Hindlimb muscle (tissue), 1 donor: Measurements from ENCODE around the gene GPR158. TPM values are rescaled to one million over a fixed set of nuclear protein-coding genes. Genes with fewer than 3 reads are reported as not detected.

Source experiments
- DNase-seq: peaks from one replicate; pipeline ENCODE4 v3.0.0-alpha.2; 2013
- polyA plus RNA-seq: library from polyadenylated mRNA; unstranded; fragments of 120-200 nt; gene quantifications from one replicate; pipeline ENCODE4 v1.2.1, GENCODE V29; 2013; ENCODE audit not compliant: insufficient read length

GPR158 gene
- polyA plus RNA-seq, 1 donor = not detected

DNA sequence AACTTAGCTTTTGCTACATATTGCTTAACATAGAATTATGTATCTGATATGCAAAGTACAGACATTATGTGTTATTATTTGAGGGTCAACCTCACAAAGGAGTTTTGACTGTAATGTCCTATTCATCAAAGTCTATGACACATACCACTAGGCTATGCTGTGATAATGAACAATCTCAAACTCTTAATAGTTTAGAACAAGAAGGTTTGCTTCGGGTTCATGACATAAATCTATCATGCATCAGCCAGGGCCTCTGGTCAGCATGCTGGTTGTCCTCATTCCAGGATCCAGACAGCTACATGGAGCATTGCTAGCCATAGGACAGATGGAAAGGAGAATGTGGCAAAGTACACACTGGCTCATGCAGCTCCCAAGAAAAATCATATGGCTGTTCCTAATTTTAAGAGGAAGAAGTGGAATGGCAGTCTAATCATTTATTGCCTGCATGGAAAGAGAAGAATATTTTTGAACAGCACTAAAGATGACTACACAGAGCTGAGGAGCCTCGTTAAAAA is 332.1 kb downstream of the GPR158 start:
- no peak for DNase-seq

DNA sequence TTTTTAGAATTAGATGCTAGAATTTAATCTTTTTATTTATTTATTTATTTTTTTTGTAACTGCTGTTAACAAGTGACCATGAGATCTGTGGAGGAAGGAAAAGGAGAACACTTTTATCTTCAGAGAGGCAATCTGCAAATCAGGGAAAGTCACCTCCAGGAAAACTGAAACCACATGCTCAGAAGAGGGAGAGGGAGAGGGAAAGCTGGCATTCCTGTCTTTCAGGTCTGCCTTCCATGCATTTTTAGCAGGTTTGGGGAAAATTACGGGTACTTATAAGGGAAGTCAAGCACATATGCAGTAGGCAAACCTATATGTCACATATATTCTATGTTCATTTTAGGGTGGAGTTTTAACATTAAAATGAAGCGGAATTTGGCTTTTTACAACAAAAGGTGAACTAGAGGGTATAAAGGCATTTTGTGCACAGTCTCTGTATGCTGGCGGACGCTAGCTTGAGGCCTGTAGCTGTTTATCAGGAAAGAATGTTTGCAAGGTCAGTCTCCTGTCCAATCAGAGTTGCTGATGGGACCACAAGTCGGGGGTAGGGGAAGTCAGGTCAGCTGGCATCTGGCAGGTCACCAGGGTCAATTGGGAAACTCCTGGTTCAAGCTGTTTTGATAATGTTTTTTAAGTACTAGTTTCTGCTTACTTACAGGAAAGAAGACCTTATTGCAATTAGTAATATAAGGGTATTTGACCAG is 333.5 kb downstream of the GPR158 start:
- no peak for DNase-seq

DNA sequence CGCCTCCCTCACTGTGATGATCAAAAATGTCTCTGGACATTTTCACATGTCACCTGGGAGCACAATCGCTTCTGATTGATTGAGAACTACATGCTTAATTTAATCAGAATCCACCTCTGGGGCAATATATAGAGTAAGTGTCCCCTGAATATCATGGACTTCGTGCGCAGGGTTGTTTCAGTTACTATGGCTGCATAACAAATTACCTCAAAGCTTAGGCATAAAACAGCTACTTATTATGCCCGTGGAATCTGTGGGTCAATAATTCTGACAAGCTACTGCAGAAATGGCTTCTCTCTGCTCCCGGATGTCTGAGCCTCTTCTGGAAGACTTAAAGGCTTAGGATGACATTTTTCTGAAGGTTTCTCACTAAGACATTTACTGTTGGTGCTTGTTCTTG is 334.4 kb downstream of the GPR158 start:
- DNase-seq = no peak

DNA sequence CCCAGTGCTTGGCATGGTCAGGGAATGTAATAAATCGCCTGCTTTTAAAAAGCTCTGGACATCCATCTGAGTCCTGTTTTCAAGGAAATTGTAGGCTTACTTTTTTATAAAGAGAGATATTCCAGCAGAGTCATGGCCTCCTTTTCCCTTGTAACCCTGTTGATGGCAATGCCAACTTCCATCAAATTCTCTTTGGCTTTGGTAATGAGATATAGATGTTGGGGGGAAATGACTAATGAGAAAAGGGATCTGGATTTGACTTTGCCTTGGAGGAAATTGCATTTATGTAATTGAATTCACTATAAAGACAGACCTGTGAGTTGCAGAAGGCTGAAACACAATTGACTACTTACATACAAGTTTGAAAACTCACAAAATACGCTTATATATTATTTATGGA is 347.5 kb downstream of the GPR158 start:
- no peak for DNase-seq

DNA sequence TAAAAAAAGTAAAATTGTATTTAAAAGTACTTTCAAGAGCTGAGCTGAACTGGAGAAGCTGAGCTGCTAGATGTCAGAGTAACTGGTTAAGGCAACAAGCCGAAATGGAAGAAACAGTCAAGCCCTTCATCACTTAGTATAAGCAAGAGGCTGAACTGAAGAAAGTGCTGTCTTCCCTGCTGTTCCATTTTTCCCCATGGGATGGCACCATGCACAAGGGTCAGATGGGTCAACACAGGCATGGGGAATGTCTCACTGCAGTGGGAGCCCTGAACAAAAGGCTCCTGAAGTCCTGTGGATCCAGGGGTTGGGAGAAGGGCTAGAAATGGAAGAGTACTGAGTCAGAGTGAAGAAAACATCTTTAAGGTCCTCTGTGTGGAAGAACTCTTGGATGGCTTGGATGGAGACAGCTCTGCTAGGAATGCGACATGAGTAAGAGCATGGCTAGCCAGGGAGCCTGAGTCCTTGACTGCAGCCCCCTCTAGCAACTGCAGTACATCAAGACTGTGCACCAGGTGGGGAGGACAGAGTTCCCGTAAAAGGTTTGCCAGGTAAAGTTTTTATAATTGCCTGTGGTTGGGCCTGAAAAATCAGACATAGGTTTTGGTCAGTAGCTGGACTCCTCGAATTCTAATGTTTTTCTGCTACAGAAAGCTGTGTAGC is 348.3 kb downstream of the GPR158 start:
- no peak for DNase-seq

DNA sequence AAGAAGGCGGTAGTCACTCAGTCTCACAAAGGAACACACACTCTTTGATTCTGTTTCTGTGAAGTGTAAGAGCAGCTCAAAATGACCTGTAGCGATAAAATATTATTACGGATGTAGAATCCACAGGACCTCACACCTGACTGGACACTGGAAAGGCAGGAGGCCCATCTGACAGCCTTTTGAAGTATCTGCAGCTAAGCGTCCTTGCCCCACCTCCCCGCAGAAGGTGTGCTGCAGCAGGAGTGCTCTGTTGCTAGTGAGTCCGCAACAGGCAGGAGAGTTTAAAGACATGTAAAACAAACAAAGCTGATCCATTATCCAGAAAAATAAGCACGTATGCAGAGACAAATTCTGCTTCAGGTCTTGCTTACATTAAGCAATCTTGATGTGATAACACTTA is 355.5 kb downstream of the GPR158 start:
- DNase-seq = no peak

DNA sequence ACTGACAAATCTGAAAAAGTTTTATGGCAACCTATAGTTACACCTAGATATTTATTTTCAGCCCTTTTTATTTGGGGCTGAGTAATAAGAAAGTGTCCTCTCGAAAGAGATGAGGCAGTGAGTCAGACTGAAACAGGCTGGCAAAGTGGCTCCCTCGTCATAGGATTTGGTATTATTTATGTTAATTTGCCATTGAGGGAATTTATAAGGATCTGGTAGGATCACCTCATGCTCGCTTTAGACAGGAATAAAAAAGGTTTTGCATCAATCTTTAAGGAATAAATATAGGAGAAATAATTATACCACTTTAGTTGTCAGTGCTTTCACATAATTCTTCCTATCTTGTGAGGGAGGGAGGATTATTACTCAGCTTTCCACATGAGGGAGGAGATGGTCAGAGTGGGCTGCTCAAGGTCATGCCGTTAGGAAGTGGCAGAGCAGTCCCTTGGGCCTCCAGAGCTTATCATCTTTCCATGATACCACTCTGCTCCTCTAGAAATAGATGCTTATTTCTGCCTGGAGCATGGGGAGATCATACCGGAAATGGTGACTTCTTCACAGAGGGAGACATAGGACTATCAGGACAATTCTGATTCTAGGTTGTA is 356.8 kb downstream of the GPR158 start:
- DNase-seq = no peak

DNA sequence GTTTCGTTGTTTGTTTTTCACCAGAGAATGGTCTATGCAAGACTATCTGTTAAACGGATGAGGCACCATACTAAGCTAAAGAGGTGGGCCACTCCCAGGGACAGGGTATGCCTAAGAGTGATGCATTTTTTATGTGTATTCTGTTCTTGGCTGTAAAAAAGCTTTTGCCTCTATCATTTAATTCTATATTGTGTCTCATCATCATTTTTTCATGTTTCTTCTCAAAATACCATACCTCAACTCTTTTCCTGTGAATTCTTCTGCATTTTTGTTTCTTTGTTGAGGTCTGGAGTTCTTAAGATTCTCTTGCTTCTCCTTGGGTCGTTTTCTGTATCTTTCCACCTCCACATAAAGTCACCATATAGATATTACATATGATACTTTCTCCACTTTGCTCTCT is 357.4 kb downstream of the GPR158 start:
- no peak for DNase-seq

DNA sequence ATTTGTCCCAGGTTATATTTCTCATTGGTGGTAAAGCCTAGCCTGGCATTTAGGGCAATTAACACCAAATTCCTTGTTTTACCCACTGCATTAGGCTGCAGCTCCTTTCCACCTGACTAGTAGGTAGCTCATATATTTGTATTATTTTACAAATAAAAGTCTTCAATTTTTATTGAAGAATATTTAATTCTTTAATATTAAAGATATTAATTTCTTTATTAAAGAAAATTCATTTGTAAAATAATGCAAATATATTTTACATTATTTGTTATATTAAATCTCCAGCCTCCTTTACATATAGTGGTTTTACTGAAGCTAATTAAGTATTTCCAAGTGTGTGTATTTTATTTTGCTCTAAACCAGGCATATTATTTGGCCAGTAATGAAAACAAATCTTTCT is 361.2 kb downstream of the GPR158 start:
- DNase-seq = no peak

DNA sequence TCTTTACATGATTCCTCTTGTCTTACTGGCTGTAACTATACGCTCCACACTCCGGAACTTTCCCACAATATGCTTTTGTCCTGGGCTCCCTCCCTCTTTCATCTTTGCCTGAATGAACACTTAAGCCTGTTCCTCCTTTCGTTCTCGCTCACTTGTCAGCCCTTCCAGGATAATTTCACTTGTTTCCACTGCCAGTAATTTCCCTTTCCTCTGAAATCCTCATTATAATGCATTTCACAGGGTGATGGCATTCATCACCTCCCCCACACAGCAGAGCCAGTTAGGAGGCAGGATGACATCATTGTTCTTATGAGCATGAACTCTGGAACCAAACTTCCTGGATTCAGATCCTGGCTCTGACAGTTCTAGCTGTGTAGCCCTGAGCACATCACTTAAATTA is 372.6 kb downstream of the GPR158 start:
- peak; percentile 28 for DNase-seq

DNA sequence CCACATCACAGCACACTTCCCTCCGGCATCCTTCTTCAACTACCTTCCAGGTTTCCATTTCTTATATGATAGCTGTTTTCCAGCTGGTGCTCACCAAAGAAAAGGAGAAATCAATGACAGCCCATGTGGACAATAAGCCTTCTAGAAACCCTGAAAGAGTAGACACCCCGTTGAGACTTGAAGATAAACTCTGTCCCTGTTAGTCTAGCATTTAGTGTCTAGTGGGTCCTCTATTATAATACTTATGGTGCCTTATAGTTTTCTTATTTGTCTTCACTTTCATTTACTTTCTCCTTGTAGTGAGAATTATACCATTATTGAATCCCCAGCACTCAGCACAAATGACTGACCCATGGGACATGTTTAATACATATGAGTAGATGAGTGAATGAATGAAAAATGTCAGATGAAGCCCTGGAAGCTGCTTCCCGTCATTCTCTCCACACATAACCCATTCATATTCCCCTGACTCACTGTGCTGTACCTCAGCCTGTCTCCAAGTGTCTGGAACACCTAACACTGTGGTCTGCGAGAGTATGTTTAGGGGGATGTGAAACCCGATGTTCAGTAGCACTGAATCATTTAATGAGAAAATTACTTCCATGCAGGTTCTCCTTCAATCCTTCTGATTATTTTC is 377.6 kb downstream of the GPR158 start:
- DNase-seq = no peak

DNA sequence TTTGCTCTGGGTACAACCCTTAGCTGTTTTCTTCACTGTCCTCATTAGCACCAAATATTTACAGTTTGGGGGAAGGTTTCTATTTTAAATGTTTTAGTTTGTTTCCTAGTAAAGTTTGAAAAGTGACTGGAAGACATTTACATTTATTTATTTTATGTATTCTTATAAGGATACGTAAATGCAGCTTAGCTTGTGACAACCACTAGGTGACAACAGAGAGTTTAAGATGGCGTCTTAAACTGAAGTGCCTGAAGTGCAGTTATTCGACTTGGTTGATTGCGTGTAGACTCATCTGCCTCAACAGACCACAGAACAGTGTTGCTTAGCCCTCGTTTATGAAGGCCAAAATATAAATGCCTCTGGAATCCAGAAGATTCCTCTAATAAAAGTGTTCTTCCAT is 381.1 kb downstream of the GPR158 start:
- no peak for DNase-seq

DNA sequence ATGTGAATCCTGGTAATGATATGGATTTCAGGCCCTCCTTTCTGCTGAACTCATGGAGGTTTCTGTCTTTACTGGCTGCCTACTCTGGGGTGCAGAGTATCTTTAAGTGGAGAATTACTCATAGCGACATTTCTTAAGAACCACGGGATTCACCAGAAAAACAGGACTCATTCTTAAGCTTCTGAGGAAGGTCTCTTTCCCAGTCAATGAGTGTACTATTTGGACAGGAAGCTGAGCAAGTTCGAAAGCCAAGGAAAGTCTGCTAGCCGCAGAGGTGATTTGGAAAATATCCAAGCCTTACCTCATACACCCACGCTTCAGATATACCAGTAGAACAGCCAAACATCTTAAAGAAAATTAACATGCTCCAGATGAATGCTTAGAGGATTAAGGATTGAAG is 381.7 kb downstream of the GPR158 start:
- DNase-seq = no peak

DNA sequence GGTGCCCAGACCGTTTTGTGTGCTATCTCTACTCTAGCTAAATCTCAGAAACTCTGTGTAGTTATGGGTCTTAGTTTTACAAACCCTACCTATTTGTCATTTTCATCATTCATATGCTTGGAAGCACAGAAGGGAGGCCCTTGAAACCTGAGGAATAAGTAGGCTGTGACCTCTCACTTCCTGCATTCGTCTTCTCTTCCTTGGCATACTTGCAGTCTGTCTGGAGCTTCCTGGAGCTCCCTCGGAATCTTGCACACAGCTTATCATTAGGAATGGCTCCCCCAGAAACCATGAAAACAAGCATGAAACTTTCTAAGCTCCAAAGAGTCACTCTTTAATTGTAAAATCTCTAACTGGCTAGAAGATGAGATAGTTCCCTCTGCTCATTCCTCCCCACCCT is 382.3 kb downstream of the GPR158 start:
- DNase-seq = no peak

DNA sequence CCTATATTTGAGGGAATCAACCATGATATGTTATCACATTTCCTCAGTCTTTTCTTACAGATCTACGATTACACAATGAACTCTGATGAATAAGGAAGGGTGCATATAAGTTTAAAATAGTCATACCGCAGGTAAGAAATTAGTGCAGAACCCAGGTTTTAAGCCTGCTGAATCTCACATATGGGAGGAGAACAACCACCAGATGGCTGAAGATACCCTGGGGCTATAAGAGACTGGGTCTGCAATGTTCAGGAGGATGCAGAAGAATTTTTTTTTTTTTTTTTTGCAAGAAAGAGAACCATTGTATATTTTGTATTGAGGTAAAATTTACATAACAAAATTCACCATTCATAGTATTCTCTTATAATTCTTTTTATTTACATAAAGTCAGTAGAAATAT is 387.0 kb downstream of the GPR158 start:
- no peak for DNase-seq

DNA sequence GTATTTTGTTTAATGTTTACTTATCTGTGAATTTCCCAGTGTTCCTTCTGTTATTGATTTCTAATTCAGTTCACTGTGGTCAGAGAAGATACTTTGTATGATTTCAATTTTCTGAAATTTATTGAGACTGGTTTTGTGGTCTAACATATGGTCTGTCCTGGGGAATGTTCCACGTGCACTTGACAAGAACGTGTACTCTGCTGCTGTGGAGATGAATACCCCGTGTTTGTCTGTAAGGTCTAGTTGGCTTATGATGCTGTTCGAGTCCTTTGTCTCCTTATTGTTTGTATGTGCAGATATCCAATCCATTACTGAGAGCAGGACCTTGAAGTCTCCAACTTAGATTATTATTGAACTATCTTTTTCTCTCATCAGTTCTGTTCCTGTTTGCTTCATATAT is 387.7 kb downstream of the GPR158 start:
- DNase-seq = no peak

DNA sequence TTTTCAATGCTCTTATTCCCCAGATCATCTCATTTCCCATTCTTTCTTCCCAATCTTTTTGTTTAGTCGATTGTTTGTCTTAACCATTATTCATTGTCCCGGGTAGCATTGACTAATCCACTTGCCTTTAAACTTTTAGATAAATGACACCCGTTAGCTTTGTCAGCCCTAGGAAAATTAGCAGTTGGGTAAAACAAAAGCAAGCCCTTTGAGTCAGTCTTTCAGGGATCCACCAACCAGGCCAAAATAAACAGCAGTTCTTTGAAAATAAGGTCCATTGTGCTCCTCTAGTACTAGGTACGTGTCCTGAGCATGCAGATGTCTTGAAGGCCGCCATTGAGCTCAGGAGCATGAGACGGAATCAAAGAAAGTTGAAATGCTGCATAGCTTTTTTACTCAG is 389.6 kb downstream of the GPR158 start:
- no peak for DNase-seq

DNA sequence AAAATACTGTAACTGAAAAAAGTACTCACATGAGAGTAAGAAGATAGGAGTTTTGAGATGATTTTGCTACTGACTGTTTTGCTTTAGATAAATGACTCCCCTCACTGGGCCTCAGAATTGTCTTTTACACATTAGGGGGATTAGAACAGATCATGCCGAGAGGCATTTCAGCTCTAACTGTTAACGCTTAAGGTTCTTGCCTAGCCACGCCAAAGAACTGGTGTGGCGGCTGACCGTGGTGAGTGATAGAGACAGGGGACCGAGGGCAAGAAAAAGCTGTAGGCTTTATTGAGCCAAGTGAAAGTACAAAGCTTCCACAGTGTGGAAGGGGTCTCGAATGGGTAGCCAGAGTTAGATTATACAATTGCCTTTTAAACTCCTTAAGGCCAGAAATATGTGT is 390.8 kb downstream of the GPR158 start:
- DNase-seq = no peak

DNA sequence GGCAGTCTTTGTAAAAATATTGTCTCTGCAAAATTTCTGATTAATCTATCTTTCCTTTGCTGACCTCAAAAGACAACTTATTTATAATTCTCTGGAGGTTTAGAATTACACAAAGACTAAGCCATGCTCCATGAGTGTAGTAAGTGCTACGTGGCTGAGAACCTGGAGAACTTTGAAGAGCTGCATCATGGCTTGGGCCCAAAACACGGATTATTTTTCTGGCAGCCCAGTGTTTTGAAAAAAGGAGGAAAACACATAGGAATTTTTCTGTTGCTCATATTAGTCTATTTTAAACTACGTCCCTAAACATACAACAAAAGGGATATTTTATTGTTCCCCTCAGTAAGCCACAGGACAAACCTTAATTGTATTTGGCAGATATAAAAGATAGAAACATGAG is 398.5 kb downstream of the GPR158 start:
- peak; percentile 19 for DNase-seq

DNA sequence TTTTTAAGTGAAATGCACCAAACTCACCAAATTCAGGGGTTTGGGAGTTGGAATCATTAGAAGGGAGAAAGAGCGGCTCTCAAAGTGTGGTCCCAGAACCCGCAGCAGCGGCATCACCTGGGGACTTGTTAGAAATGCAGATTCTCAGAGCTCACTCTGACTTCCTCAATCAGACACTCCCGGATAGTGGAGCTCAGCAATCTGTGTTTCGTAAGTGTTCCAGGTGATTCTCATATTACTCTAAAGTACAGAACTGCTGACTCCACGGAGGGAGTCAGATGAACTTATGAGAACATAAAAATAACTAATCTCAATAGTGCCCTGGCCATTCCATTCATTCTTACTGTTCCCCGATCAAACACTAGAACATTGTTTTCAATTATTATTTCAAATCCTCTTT is 400.5 kb downstream of the GPR158 start:
- DNase-seq = no peak

DNA sequence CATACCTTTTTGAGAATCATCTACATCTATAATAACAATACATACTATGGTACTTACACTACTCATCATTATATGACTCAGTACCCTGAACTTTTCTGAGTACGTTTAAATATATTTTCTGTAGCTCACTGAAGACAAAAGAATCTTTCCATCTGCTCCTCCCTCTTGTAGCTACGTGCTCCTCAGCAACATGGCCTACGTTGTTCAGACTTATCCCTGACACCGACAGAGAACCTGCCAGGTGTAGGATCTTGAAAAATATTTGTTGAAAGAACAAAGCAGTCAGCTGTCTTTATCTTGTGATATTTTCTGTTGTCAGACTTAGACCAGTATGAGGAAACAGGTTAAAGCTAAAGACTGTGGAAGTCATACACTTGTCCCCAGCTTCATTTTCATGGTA is 403.3 kb downstream of the GPR158 start:
- DNase-seq = no peak

DNA sequence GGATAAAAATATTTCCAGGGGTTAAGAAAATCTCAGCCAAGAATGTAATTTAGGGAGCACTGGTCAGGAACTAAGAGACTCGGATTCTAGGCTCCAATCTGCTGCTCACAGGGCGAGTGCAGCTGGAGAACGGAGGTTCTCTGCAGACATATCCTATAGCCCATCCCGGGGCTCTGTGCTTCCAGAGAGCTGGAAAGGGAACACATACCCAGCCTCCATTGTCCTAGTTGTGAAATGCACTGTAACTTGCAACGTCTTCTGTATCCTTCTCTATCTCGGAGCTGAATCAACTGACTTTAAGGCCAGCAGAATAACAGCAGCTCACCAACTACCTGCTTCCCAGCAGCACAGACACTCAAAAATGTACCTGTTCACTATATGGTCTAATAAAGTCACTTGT is 408.2 kb downstream of the GPR158 start:
- no peak for DNase-seq

DNA sequence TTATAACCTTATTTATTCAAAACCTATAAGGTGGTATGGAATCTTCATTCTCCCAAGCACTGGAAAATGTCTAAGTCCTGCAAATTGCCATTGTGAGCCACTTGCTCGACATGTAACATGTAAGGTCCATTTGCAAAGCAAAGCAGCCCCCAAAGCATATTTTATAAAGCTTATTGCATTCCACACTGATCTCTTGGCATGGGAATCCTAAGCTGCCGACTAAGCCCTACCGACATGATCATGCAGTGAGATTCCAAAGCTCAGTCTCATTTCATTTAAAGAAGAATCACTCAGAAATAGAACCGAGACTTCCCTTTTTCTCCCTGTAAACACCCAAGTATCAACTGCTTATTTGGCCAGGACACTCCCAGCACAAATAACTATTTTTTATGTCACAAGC is 425.9 kb downstream of the GPR158 start:
- no peak for DNase-seq

DNA sequence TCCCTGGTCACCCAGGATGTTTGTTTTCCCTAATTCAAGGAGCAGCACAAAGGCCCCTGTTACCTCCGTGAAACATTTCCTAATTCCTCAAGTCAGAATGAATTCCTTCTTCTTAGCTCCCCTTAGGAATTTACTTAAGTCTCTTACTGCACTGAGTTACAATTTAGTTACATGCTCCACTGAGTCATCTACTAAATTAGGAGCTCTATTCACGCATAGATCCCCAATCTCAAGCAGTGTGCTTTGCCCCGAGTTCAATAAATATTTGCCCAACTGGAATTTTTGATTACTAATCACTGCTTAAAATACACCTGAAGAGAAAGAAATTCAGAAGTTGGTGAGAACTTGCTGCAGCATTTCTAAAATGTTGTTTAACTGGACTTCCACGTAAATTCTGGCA is 429.8 kb downstream of the GPR158 start:
- no peak for DNase-seq
